NCI-H128 (cell line): ENCODE data around the gene ZBTB7C.

Source experiments
- DNase-seq: peaks from one replicate; lab custom pipeline; 2025; ENCODE audit not compliant: unreplicated experiment; lab: John Stamatoyannopoulos, UW

Gene ZBTB7C

DNA sequence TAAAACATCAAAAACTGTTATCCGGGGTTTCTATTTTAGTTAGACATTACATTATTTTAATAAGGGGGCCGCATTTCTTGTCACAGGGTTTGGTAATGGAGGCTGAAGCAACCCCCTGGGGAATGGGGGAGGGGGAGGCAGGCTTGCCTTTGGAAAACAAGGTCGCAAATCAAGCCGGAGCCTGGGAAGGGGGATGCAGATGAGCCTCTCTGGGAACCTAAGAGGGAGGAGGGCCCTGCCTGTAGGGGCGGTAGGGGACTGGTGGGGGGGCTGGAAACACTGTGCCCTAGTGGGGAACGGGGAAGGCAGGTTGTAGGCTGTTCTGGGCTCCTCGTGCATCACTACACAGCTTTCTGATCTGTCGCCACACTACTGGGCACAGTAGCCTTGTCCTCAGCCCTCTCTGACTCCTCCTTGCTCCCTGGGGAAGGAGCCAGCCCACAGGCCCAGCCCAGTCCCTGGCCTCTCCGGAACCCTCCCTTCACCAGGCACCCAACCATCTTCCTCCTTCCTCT, 308.5 kb downstream of the ZBTB7C start:
- no peak for DNase-seq

DNA sequence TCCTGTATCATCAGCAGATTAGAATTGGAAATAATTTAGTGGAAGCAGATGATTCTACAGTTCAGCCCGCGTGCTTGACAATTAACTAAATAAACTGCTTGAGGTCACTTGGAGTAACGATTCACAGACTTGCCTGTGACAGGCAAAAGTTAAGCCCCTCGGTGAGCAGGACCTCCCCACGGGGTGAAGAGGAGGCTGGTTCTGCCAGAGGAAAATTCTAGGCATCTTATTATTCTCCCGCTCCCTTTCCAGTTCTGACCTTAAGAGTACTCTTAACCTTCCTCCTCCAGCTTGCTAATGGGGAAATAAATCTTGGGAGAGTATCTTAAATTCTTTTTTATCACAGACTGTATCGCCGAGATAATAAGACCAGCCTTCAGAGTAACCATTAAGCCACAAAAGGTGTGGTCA, 309.0 kb downstream of the ZBTB7C start:
- DNase-seq = no peak

GRCh38 chr18:48099481-48100164, 309.6 kb downstream of the ZBTB7C start:
- no peak for DNase-seq

DNA sequence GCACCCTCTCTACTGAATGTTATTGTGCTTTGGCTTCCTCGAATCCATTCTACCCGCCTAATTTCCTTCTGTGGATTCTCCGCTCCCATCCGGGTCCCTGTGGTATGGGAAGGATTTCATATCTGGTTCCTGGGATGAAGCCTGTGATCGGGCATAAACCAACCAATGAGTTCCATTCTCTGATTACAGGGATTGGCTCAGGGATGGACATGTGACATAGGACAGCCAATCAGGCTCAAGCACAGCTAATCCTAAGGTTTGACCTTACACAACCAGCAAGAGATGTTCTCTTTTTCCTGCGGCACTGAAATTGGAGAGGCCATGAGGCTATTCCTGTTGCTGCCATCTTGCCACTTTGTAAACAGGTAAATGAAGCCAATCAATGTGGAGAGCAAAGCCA, 310.6 kb downstream of the ZBTB7C start:
- DNase-seq = no peak

- no peak for DNase-seq
Observed at GRCh38 chr18:48098007-48098406, 311.2 kb downstream of the ZBTB7C start.

- no peak for DNase-seq
Observed at GRCh38 chr18:48095726-48096125, 313.5 kb downstream of the ZBTB7C start.

DNA sequence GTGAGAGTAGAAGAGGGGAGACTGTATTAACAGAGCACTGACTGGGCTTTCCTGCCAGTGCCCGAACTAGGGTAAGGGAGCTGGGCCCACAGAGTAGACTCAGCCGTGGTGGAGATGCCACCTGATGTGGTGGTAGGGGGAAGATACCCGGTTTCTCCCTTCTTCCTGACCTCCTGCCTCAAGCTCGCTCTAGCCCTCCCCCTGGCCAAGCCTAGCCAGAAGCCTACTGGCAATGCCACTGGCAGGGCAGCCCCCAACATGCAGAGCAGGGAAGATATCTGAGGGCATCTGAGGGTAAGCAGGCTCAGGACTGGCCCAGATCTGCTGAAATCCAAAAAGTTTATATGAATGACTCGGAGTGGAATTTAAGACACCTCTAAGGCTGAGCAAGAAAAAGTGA, 316.1 kb downstream of the ZBTB7C start:
- DNase-seq = no peak

GRCh38 chr18:48091869-48092497, 317.2 kb downstream of the ZBTB7C start:
- DNase-seq = no peak

DNA sequence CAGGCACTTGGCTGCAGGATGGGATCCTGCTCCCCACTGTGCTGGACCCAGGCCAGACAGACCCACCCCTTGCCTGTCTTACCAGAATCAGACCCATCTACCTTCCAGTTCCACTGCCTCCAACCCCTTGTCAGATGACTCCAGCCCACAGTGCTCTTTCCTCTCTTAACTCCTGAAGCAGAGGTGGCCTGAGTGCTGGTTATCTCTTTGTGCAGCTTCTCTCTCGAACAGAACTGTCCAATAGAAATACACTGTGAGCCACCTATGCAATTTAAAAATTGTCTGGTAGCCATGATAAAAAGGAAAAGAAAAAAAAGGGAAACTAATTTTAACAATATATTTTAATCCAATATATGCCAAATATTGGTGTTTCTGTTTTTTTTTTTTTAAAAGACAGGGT, 318.5 kb downstream of the ZBTB7C start:
- DNase-seq = no peak

- DNase-seq = no peak
Observed at GRCh38 chr18:48090021-48090420, 319.2 kb downstream of the ZBTB7C start.

- DNase-seq = no peak
Observed at GRCh38 chr18:48085781-48086487, 323.2 kb downstream of the ZBTB7C start.

GRCh38 chr18:48084858-48085257, 324.3 kb downstream of the ZBTB7C start:
- no peak for DNase-seq

DNA sequence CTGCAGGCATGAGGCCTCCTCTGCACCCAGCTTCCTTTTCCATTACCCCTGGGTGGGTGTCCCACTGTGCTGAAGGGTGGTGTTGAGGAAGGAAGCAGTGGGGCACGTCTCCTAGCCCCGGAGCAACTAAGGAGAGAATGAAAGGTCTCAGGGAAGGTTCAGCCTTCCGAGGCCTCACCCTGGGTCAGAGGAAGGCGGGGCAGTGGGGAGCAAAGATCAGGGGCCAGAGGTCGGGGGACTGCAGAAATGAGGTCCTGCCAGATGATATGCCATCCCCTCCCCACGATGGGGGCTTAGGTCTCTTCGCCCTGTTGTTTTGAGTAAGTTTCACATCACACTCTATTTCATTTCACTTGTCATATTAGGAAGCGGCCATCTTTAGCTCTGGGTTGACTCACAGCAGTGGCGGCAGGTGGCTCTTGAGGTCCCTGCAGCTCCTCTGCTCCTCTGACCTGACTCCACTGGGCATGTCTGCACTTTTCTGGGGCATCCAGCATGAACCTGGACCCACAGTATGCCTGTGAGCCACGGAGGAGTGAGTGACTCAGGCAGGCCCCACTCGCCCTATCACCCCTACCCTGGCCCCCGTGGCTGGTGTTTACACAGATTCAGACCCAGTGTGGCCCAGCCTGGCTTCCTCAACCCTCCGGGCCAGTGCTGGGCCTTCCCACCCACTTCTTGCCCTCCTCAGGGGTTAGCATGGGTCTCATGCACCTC, 325.0 kb downstream of the ZBTB7C start:
- no peak for DNase-seq

GRCh38 chr18:48080546-48080945, 328.6 kb downstream of the ZBTB7C start:
- no peak for DNase-seq

GRCh38 chr18:48079885-48080284, 329.3 kb downstream of the ZBTB7C start:
- no peak for DNase-seq

DNA sequence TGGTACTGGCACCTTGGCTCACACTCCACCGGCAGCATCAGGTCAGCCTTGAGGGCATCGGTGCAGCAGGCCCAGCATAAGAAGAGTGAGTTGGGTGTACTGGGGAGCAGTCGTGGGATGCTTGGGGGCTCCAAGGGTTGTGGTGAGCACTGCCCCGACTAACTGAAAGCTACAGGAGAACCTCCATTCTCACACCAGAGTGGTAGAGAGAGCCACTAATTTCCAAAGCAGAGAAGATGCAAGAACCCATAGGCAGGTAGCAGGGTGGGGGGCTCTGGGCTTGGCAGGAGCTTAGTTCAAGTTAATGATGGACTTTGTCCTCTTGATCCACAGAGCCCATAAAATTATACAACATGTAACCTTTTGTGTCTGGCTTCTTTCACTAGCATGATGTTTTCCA, 330.7 kb downstream of the ZBTB7C start:
- no peak for DNase-seq

GRCh38 chr18:48077291-48077690, 331.9 kb downstream of the ZBTB7C start:
- DNase-seq = no peak

DNA sequence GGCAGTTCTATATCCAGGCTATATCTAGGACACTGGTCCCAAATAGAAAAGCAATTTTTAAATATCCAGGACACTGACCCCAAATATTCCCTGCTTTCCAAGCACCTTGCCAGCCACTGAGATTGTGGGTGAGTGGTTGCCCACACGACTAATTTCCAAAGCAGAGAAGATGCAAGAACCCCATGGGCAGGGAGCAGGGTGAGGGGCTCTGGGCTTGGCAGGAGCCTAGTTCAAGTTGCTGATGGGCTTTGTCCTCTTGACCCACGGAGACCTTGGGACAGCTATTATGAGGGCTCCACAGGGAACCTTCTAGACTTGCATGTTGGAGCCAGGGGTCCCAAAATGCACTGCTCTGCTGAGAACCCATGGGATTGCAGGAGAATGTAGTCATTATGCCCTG, 332.7 kb downstream of the ZBTB7C start:
- no peak for DNase-seq

GRCh38 chr18:48075707-48076093, 333.5 kb downstream of the ZBTB7C start:
- no peak for DNase-seq

DNA sequence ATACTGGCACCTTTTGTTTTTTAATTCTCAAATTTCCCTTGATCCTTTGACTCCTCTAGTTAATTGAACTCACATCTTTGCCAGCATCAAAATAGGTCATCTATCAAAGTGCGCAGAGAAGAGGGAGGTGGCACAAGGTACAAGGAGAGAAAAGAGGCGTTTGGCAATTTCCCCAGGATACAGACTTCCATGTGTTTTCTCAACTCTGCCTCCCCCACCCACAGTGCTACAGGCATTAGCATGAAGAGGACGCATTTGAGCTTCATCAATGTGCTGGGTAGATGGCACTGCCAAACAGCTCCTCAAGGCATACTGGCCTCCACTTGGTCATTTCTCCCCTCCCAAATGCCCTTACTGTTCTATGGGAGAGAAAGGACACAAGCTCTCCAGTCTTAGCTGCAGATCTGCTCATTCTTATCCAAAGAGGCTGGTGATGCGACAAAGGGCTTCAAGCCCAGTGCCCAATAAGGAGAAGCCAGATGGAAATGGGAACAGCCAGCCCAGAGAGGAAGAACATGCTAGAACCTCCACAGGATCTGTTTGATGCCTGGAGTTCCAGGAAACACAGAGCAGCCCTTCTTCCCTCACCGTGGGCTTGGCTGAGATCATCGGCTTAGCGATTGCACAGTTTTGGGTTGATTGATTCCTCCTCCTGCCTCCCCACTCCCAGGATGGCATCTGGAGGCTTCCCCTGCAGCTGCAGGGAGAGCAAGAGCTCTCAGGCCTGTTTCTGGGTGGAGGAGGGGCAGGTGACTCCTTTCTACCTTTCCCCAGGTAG, 334.1 kb downstream of the ZBTB7C start:
- no peak for DNase-seq
